Measurements from ENCODE around the gene DPEP3.
"Not testable (repeated sequence)": the region's sequence is repeated elsewhere in the genome, so short reads cannot be mapped to it uniquely, and the experiment has no call there.

The DPEP3 gene, protein sequence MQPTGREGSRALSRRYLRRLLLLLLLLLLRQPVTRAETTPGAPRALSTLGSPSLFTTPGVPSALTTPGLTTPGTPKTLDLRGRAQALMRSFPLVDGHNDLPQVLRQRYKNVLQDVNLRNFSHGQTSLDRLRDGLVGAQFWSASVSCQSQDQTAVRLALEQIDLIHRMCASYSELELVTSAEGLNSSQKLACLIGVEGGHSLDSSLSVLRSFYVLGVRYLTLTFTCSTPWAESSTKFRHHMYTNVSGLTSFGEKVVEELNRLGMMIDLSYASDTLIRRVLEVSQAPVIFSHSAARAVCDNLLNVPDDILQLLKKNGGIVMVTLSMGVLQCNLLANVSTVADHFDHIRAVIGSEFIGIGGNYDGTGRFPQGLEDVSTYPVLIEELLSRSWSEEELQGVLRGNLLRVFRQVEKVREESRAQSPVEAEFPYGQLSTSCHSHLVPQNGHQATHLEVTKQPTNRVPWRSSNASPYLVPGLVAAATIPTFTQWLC

GRCh38 chr16:67979955-67980678 is at the start of gene DPEP3:
TSS of gene DPEP3 (minus strand) at chr16:67980499. CDS start at chr16:67980380, 119 bp downstream.
- no peak for DNase-seq

GRCh38 chr16:68028996-68029395 is 48.7 kb upstream of the DPEP3 start:
- DNase-seq: no peak

GRCh38 chr16:68022728-68023537 is 42.6 kb upstream of the DPEP3 start, which contains the start of the genes DDX28 and DUS2:
TSS of gene DDX28 (minus strand) at chr16:68023232. CDS start at chr16:68023202, 30 bp downstream.
TSS of gene DUS2 (plus strand) at chr16:68023284. CDS start at chr16:68038024, 14,740 bp downstream.
- peak; percentile 96 for DNase-seq

DNA sequence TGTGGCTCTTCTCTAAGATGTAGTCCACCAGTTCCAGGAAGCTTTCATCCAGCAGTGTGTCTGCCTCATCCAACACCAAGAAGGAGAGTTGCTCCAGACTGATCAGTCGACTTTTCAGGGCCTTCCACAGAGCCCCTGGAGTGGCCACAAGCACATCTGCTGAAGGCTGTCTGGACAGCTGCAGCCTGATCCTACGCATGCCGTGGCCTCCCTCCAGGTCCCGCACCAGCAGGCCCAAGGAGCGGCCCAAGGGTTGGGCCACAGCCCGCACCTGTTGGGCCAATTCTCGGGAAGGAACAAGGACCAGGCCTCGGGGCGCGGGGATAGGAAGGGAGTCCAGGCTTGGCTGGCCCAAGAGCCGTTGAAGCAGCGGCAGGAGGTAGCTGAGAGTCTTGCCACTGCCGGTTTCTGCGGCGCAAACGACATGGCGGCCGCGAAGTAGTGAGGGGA is 42.0 kb upstream of the DPEP3 start:
- no peak for DNase-seq

- DNase-seq: no peak
These were observed 41.2 kb upstream of the DPEP3 start for GRCh38 chr16:68021490-68021889.

DNA sequence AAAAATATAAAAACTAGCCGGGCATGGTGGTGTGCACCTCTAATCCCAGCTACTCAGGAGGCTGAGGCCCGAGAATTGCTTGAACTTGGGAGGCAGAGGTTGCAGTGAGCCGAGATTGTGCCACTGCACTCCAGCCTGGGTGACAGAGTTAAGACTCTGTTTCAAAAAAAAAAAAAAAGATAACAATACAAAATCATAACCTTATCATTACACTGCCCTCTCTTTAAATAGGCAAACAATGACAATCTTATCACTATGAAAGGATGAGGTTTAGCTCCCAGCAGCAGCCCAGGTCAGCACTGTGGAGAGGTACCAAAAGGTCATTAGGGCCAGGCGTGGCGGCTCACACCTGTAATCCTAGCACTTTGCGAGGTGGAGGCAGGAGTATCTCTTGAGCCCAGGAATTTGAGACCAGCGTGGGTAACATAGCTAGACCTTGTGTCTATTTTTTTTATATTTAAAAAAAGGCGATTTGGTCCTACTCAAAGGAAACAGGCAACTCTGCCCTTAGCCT is 38.9 kb upstream of the DPEP3 start:
- DNase-seq: no peak

GRCh38 chr16:68015681-68016080 is 35.4 kb upstream of the DPEP3 start, which contains the start of gene DPEP2NB:
TSS of gene DPEP2NB (minus strand) at chr16:68015911. CDS start at chr16:68015770, 141 bp downstream.
- DNase-seq: no peak

DNA sequence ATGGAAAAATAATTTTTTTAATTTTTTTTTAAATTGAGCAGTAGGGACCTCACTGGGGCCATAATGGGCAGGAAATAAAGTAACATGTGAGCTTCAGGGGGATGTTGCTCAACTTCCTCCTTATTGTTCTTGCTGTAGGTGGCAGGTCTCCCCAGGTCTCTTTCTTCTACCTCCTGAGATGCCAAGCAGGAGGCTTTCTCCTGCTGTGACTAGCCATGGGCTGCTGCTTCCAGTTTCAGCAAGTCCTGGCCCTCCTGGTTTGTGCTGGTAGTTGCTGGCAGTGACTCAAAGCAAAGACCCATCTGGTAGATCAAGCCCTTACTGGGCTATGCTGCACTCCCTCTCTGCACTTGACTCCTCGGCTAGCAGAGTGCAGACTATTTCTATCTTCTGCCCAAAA is 33.1 kb upstream of the DPEP3 start:
- DNase-seq: no peak

DNA sequence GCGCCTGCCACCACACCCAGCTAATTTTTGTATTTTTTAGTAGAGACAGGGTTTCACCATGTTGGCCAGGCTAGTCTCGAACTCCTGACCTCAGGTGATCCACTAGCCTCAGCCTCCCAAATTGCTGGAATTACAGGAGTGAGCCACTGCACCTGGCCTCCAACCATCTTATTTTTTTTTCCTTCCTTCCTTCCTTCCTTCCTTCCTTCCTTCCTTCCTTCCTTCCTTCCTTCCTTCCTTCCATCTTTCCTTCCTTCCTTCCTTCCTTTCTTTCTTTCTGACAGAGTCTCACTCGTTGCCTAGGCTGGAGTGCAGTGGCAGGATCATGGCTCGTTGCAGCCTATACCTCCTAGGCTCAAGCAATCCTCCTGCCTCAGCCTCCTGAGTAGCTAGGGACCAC is 29.6 kb upstream of the DPEP3 start:
- not testable (repeated sequence) for DNase-seq

DNA sequence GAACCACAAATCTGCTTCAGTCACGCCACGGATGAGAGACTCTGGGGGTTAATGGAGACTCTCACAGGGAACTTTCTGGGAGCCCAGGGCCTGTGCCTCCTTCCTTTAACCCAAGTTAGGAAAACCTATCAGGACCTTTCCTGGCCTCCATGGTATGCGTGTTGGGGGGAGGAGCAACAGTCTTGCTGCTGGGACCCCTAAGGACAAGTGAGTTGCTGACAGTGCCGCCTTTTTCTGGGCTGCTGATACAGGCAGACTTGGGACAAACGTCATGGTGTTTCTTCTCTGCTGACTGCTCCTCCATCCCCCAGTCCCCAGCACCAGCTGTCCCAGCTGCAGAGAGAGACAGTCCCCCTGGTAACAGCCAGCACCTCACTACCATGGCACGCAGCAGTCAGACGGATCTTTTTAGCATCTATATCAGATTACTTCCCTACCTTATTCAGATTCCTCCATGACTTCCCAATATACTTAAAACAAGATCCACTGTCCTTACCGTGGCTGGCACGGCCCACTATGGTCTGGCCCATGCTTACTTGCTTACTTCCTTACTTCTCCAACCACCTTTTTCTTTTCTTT is 28.9 kb upstream of the DPEP3 start:
- DNase-seq: no peak

- DNase-seq: peak; percentile 48
These were observed 25.5 kb upstream of the DPEP3 start for GRCh38 chr16:68005786-68006286.

DNA sequence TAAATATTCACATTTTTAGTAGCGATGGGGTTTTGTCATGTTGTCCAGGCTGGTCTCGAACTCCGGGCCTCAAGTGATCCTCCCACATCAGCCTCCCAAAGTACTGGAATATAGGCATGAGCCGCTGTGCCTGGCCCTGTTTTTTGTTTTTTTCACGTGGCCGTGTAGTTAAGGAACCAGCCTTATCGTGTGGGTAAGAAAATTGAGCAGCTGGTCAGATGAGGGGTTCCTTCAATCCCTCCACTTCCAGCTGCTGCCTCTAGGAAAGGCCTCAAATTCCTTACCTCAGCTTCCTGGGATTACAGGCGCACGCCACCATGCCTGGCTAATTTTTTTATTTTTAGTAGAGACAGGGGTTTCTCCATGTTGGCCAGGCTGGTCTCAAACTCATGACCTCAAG is 24.9 kb upstream of the DPEP3 start:
- DNase-seq: no peak

DNA sequence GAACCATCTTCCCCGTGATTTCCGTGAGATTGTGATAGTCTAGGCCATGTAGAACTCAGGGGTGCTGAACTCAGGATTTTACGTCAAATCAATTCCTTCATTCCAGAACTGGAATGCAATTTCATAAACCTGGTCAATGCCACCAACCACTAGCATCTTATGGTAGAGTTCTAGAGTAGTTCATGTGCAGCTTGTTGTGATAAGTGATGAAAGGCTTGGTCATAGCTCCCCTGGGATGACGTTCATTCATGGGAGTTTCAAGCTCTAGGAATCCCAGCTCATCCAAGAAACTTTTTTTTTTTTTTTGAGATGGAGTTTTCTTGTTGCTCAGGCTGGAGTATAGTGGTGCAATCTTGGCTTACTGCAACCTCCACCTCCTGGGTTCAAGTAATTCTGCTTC is 22.7 kb upstream of the DPEP3 start:
- no peak for DNase-seq

- DNase-seq: no peak
These were observed 20.2 kb upstream of the DPEP3 start for GRCh38 chr16:68000450-68000849.

- DNase-seq: no peak
These were observed 19.7 kb upstream of the DPEP3 start for GRCh38 chr16:67999985-68000384.

DNA sequence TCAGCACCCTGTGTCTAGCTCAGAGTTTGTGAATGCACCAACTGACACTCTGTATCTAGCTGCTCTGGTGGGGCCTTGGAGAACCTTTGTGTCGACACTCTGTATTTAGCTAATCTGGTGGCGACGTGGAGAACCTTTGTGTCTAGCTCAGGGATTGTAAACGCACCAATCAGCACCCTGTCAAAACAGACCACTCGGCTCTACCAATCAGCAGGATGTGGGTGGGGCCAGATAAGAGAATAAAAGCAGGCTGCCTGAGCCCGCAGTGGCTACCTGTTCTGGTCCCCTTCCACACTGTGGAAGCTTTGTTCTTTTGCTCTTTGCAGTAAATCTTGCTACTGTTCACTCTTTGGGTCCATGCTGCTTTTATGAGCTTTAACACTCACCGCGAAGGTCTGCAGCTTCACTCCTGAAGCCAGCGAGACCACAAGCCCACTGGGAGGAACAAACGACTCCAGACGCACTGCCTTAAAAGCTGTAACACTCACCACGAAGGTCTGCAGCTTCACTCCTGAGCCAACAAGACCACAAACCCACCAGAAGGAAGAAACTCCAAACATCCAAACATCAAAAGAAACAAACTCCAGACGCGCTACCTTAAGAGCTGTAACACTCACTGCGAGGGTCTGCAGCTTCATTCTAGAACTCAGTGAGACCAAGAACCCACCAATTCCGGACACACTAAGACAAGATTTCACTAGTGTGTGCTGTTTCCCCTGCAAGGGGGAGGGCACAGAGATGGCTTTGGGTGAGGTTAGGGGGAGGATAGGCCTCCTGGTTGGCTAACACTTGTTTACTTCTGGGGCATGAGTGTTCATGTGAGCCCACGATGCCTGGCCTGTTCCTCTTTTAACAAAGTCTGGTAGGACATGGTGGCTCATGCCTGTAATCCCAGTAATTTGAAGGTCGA is 18.7 kb upstream of the DPEP3 start, which contains the start of gene DPEP2:
Gene DPEP2, minus strand, starts transcription at position 706 of the 910 bp plus-strand sequence. CDS start 6,272 bp downstream, outside the sequence.
- peak; percentile 42 for DNase-seq

GRCh38 chr16:67998231-67998778 is 18.0 kb upstream of the DPEP3 start:
- not testable (repeated sequence) for DNase-seq

- no peak for DNase-seq
These were observed 16.4 kb upstream of the DPEP3 start for GRCh38 chr16:67996666-67997065.

DNA sequence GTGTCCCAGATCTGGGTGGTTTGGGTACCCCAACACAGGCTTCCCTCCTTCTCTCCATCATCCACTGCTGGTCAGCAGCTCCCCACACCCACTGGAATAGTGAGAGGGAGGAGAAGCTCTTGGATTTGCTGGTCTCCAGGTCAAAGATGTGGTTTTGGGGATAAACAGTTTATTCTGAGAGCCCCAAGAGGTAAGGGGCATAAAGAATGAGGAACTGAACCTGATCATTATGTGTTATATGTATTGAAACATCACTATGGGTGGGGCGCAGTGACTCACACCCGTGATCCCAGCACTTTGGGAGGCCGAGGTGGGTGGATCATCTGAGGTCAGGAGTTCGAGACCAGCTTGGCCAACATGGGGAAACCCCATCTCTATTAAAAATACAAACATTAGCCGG is 15.1 kb upstream of the DPEP3 start:
- no peak for DNase-seq

GRCh38 chr16:67994040-67994408 is 13.7 kb upstream of the DPEP3 start:
- not testable (repeated sequence) for DNase-seq

Measured in activated CD4-positive, alpha-beta T cell treated with anti-CD3 and anti-CD28 coated beads, Interleukin-2, amount 50 U/mL, for 1 hour (primary cell).